ENCODE results near the gene HOMEZ. TPM values are rescaled to one million over a fixed set of nuclear protein-coding genes. Genes with fewer than 3 reads are reported as not detected.
A peak's percentile ranks its signal among the peaks of the same experiment; 100 is the strongest.

HOMEZ gene
- polyA plus RNA-seq, 1 of the 3 experiments (the other 2 are of a cell fraction) = 7.7 TPM

DNA sequence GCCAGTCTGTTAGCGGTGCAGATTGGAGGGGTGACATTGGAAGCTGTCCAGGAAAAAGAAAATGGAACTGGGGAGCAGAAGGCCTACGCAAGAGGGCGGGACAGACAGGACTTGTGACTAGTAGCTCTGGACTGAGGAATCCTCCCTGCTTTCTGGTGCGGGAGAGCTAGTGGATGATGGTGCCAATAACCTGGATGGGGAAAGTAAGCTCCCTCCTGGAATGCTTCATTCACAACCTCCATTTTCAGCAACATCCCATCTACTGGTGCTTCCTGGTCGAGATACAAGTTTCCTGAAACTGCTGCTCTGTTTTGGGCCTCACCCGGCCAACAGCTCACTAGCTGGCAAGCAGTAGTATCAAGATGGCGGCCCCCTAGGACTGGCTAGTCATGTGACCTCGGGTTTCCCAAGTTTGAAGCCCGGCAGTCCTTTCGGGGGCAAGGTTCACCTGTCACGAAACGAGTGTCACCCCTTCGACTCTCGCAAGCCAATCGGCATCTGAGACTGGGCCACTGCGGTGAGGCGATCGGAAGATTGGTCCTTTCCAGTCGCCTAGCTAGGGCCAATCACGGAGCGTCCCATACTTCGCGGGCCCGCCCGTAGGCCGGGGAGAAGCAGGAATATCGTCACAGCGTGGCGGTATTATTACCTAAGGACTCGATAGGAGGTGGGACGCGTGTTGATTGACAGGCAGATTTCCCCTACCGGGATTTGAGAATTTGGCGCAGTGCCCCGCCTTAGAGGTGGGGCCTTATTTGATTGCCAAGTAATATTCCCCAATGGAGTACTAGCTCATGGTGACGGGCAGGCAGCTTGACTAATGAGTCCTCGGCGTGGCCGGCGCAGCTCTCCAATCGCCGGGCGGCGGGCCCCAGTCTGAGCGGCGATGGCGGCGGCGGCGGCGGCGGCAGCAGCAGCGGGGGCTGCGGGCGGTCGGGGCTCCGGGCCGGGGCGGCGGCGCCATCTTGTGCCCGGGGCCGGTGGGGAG lies 34.9 kb upstream of the HOMEZ start, which contains the start of gene PABPN1:
PABPN1 (plus strand) TSS at position 874 of the 988 bp plus-strand sequence; CDS start at position 887, 13 bp downstream.
- no peaks in the 10 kb centered on the region for H3K27me3 ChIP-seq (ENCODE audit: insufficient read depth)
- POLR2A ChIA-PET = interaction anchor here (0.7 to 3.5 kb wide), 12 partner anchors 10 to 794 kb away, joined by 3 to 34 read pairs (median 4); partner anchors contain the start of genes ACIN1, BCL2L2, C14orf119 and DCAF11
- no peaks in the 10 kb centered on the region for H4K20me1 ChIP-seq (ENCODE audit: insufficient read depth)
- peaks cover 40% of the 10 kb centered on the region for H3F3A ChIP-seq (replicated peaks; ENCODE audit: insufficient read depth)
- no peaks in the 10 kb centered on the region for H3K9me2 ChIP-seq
- H3K79me2 ChIP-seq (ENCODE audit: insufficient read depth) = peaks cover 64% of the 10 kb centered on the region
- peaks cover 13 to 19% of the 10 kb centered on the region in 2 experiments; a peak in 3 of 4 replicates for H3K4me1 ChIP-seq (ENCODE audit: control insufficient read depth in 1 of 2, insufficient read depth in 2 of 2, low read depth in 1 of 2, low read length in 1 of 2)
- H3K9ac ChIP-seq = peak within 1 kb of the TSS; percentile 97
- 22% methylated on average over 18 of the region's 63 CpGs for WGBS (ENCODE audit: low lambda C conversion rate)
- H3K4me3 ChIP-seq (ENCODE audit: low read depth in 2 of 2, low read length in 1 of 2) = peak within 1 kb of the TSS; percentile 84 to 92
- H2AFZ ChIP-seq (ENCODE audit: low read depth) = peak within 1 kb of the TSS; percentile 74
- peak; percentile 94 for DNase-seq
- H3K9me3 ChIP-seq = no peaks in the 10 kb centered on the region
- CTCF ChIA-PET = interaction anchor here (0.6 to 13.2 kb wide), 16 partner anchors 10 to 239 kb away, joined by 3 to 179 read pairs (median 3); partner anchors contain the start of genes BCL2L2, CMTM5, HOMEZ and NGDN
- peaks cover 39 to 56% of the 10 kb centered on the region in 2 experiments for H3K36me3 ChIP-seq (replicated peaks in 1 of 2; ENCODE audit: control insufficient read depth in 1 of 2, insufficient read depth in 2 of 2, low read length in 1 of 2)
- peak within 1 kb of the TSS; percentile 88 to 93 for H3K27ac ChIP-seq (ENCODE audit: low read depth in 2 of 2, low read length in 1 of 2)
- H3K4me2 ChIP-seq = peak within 1 kb of the TSS; percentile 94
- TF ChIP-seq ELF1 (IDR thresholded peaks at IDR 0.05) = no peak
- TF ChIP-seq MEF2A (IDR thresholded peaks at IDR 0.05; ENCODE audit: borderline replicate concordance, low read depth) = no peak
- TF ChIP-seq, protein P1, sequence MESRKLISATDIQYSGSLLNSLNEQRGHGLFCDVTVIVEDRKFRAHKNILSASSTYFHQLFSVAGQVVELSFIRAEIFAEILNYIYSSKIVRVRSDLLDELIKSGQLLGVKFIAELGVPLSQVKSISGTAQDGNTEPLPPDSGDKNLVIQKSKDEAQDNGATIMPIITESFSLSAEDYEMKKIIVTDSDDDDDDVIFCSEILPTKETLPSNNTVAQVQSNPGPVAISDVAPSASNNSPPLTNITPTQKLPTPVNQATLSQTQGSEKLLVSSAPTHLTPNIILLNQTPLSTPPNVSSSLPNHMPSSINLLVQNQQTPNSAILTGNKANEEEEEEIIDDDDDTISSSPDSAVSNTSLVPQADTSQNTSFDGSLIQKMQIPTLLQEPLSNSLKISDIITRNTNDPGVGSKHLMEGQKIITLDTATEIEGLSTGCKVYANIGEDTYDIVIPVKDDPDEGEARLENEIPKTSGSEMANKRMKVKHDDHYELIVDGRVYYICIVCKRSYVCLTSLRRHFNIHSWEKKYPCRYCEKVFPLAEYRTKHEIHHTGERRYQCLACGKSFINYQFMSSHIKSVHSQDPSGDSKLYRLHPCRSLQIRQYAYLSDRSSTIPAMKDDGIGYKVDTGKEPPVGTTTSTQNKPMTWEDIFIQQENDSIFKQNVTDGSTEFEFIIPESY (IDR thresholded peaks at IDR 0.05; ENCODE audit: borderline replicate concordance, low read depth) = peak; percentile 80; the same call in 1 of the 2 replicates
- TF ChIP-seq TAF1 (IDR thresholded peaks at IDR 0.05; ENCODE audit: borderline replicate concordance, low read depth, low read length) = peak; percentile 61
- TF ChIP-seq TEAD4 (IDR thresholded peaks at IDR 0.05; ENCODE audit: borderline replicate concordance, insufficient read depth) = no peak
- no peak for TF ChIP-seq GATA2 (CRISPR knock-in tag; IDR thresholded peaks at IDR 0.05)
- TF ChIP-seq FOXJ3 (CRISPR knock-in tag; IDR thresholded peaks at IDR 0.05) = no peak
- TF ChIP-seq POLR2AphosphoS5 (IDR thresholded peaks at IDR 0.05; ENCODE audit: low read depth, low read length) = peak; percentile 74
- peak in 1 of 2 experiments; percentile 27; a peak in 1 of 4 replicates for TF ChIP-seq EP300 (IDR thresholded peaks at IDR 0.05; ENCODE audit: borderline replicate concordance in 1 of 2, low read depth in 1 of 2, low read length in 1 of 2)
- TF ChIP-seq FOSL2 (IDR thresholded peaks at IDR 0.05; ENCODE audit: borderline replicate concordance, low read depth) = no peak; the same call in 1 of the 2 replicates
- TF ChIP-seq RFX5 (IDR thresholded peaks at IDR 0.05; ENCODE audit: low read length) = peak; percentile 75
- TF ChIP-seq USF1 (IDR thresholded peaks at IDR 0.05; ENCODE audit: borderline replicate concordance, low read depth) = peak; percentile 94
- peak; percentile 50; the same call in 1 of the 2 replicates for TF ChIP-seq SIN3A (IDR thresholded peaks at IDR 0.05; ENCODE audit: borderline replicate concordance, low read depth, low read length)
- TF ChIP-seq GABPA (IDR thresholded peaks at IDR 0.05; ENCODE audit: low read depth) = peak; percentile 73
- TF ChIP-seq CHD2 (IDR thresholded peaks at IDR 0.05; ENCODE audit: low read length, partially characterized antibody) = peak; percentile 96
- no peak; the same call in 1 of the 2 replicates for TF ChIP-seq RXRA (IDR thresholded peaks at IDR 0.05; ENCODE audit: borderline replicate concordance, low read depth)
- TF ChIP-seq RCOR1 (IDR thresholded peaks at IDR 0.05; ENCODE audit: low read length) = no peak
- peak; percentile 27; the same call in 1 of the 2 replicates for TF ChIP-seq JUND (IDR thresholded peaks at IDR 0.05)
- no peak for TF ChIP-seq CTCF (IDR thresholded peaks at IDR 0.05)
- no peak for TF ChIP-seq SMC3 (IDR thresholded peaks at IDR 0.05; ENCODE audit: low read depth, low read length)
- peak; percentile 4; the same call in 1 of the 2 replicates for TF ChIP-seq NRF1 (IDR thresholded peaks at IDR 0.05; ENCODE audit: low read depth, low read length)
- no peak for TF ChIP-seq RAD21 (IDR thresholded peaks at IDR 0.05; ENCODE audit: low read length)
- TF ChIP-seq MAX (IDR thresholded peaks at IDR 0.05; ENCODE audit: low read depth) = peak; percentile 70
